Breast epithelium (tissue), 4 donors: ENCODE measurements around the gene TECPR1. TPM values are rescaled to one million over a fixed set of nuclear protein-coding genes. Genes with fewer than 3 reads are reported as not detected.
A peak's percentile ranks its signal among the peaks of the same experiment; 100 is the strongest.

Experiments
- DNase-seq, 2 donors: peaks; one replicate each; pipeline ENCODE4 v3.0.0-alpha.2; 2019; ENCODE audit warnings: low spot score in 2 of 2
- H3K27ac ChIP-seq, 2 donors: fragments of 200-600 bp; sonication (generic) in 1 of 2; one replicate each; pipeline ENCODE4 v1.5.1; 2016 to 2019; ENCODE audit warnings: mild to moderate bottlenecking in 1 of 2
- H3K27me3 ChIP-seq, 2 donors: fragments of 200-600 bp; sonication (generic) in 1 of 2; one replicate each; pipeline versions ENCODE4 v1.5.1 to v1.6.0; 2017 to 2019; ENCODE audit warnings: control low read depth in 1 of 2, mild to moderate bottlenecking in 1 of 2
- H3K36me3 ChIP-seq: fragments of 200-600 bp; one replicate; pipeline ENCODE4 v1.5.1; 2019
- H3K4me1 ChIP-seq, 2 donors: fragments of 200-600 bp; sonication (generic); one replicate each; pipeline ENCODE4 v1.5.1; 2016 to 2019; ENCODE audit warnings: control low read depth in 1 of 2
- H3K4me3 ChIP-seq, 3 donors: fragments of 200-600 bp; sonication (generic); 1 replicate in 2 of 3; 2 replicates in 1 of 3; pipeline ENCODE4 v1.5.1; 2016 to 2019; ENCODE audit warnings: mild to moderate bottlenecking in 3 of 3, moderate library complexity in 2 of 3
- H3K9me3 ChIP-seq, 2 donors: fragments of 200-600 bp; sonication (generic) in 1 of 2; one replicate each; pipeline ENCODE4 v1.5.1; 2016 to 2019; ENCODE audit warnings: control low read depth in 1 of 2
- CTCF ChIP-seq, 3 donors: fragments of 450-650 bp; IDR thresholded peaks; one replicate each; pipeline ENCODE4 v1.5.1; 2016 to 2017; ENCODE audit warnings: antibody characterized with exemption in 3 of 3, mild to moderate bottlenecking in 3 of 3, moderate library complexity in 3 of 3
- POLR2A ChIP-seq: fragments of 450-650 bp; IDR thresholded peaks from one replicate; pipeline ENCODE4 v1.6.1; 2016; ENCODE audit warnings: antibody characterized with exemption, mild to moderate bottlenecking, moderate library complexity
- POLR2AphosphoS5 ChIP-seq, 3 donors: sonication (generic); formaldehyde crosslinking; IDR thresholded peaks; one replicate each; pipeline ENCODE4 v1.6.1; 2017; ENCODE audit warnings: antibody characterized with exemption in 3 of 3
- intact Hi-C: fragments of 100-400 bp; cut with DNase I; formaldehyde crosslinking; loops from one replicate; pipeline ENCODE4 v1.15.1; 2023; ENCODE audit warnings: low total_unique reads
- total RNA-seq, 3 donors: library from RNA; depleted of rRNA; stranded (reverse); fragments of >200 nt; gene quantifications; one replicate each; pipeline ENCODE4 v1.1.0, GENCODE V29; 2016

The TECPR1 gene
- total RNA-seq, 3 donors from 2014 or later: 14.7 to 29.7 (median 28.8) TPM

GRCh38 chr7:98165827-98166667 is 86.0 kb downstream of the TECPR1 start:
- Histone ChIP-seq H3K4me1 (no peaks in the 10 kb centered on the region), H3K4me3 (no peak overlapping the region), H3K36me3 (no peaks in the 10 kb centered on the region), H3K27ac (no peak overlapping the region), H3K27me3 (no peaks in the 10 kb centered on the region), H3K9me3 (no peaks in the 10 kb centered on the region)
- no peak for TF ChIP-seq POLR2AphosphoS5 (IDR thresholded peaks at IDR 0.05)
- peak in 2 of 3 donors; percentile 23 to 27 for TF ChIP-seq CTCF (IDR thresholded peaks at IDR 0.05)
- TF ChIP-seq POLR2A: no peak
- intact Hi-C loops: loop anchor here (10.0 kb wide), 1 partner anchor 141 kb away; no protein-coding TSS in a partner anchor
- DNase-seq: no peak

Other genes starting within 250 kb of the TECPR1 start
- gene LMTK2, start 145.4 kb downstream of the TECPR1 start, total RNA-seq: 10 to 100 TPM in 2 of 3 donors, 1 to 10 TPM in 1; 9.4 to 16.7 (median 14.1) TPM
- gene BHLHA15, start 40.8 kb downstream of the TECPR1 start, total RNA-seq: 1 to 10 TPM in 1 of 3 donors, under 1 TPM in 1, not detected in 1; 0.59 to 2.3 TPM
- gene BRI3, start 29.5 kb upstream of the TECPR1 start, total RNA-seq: 10 to 100 TPM; 38.8 to 85.5 (median 56.4) TPM
- 10 to 100 TPM in 1 of 3 donors, 1 to 10 TPM in 2; 1.3 to 11.0 (median 8.5) TPM for gene BAIAP2L1, start 148.9 kb upstream of the TECPR1 start, total RNA-seq